Fibroblast of skin of back (primary cell): ENCODE results near the gene STAT5A.
"Not testable (repeated sequence)": the region's sequence is repeated elsewhere in the genome, so short reads cannot be mapped to it uniquely, and the experiment has no call there.

Source experiments
- DNase-seq: peaks from one replicate; pipeline ENCODE4 v3.0.0-alpha.2; 2013

The STAT5A gene

GRCh38 chr17:42285346-42286050 is 2.8 kb upstream of the STAT5A start:
- DNase-seq, result no peak

GRCh38 chr17:42286411-42287221 is 1.7 kb upstream of the STAT5A start:
- no peak for DNase-seq

- DNase-seq, result no peak
Observed at GRCh38 chr17:42287305-42287976, 857 bp upstream of the STAT5A start.

- DNase-seq, result no peak
Observed at GRCh38 chr17:42288803-42289610, 709 bp downstream of the STAT5A start.

GRCh38 chr17:42289611-42290181 is 1.4 kb downstream of the STAT5A start:
- DNase-seq, result no peak

- DNase-seq, result no peak
Observed at GRCh38 chr17:42290577-42290976, 2.3 kb downstream of the STAT5A start.

GRCh38 chr17:42291129-42291528 is 2.8 kb downstream of the STAT5A start:
- peak; percentile 26 for DNase-seq

- no peak for DNase-seq
Observed at GRCh38 chr17:42294469-42295398, 6.4 kb downstream of the STAT5A start.

GRCh38 chr17:42296012-42296411 is 7.7 kb downstream of the STAT5A start:
- DNase-seq, result no peak

- not testable (repeated sequence) for DNase-seq
Observed at GRCh38 chr17:42297775-42298174, 9.5 kb downstream of the STAT5A start.

- DNase-seq, result not testable (repeated sequence)
Observed at GRCh38 chr17:42299361-42299760, 11.1 kb downstream of the STAT5A start.

GRCh38 chr17:42299913-42300312 is 11.6 kb downstream of the STAT5A start:
- not testable (repeated sequence) for DNase-seq

- no peak for DNase-seq
Observed at GRCh38 chr17:42301022-42301421, 12.7 kb downstream of the STAT5A start.

- no peak for DNase-seq
Observed at GRCh38 chr17:42303694-42304093, 15.4 kb downstream of the STAT5A start.

- DNase-seq, result no peak
Observed at GRCh38 chr17:42304187-42305030, 16.1 kb downstream of the STAT5A start.

- not testable (repeated sequence) for DNase-seq
Observed at GRCh38 chr17:42305031-42305330, 16.7 kb downstream of the STAT5A start.

- DNase-seq, result no peak
Observed at GRCh38 chr17:42305543-42306384, 17.5 kb downstream of the STAT5A start.

GRCh38 chr17:42306385-42306667 is 18.0 kb downstream of the STAT5A start:
- DNase-seq, result no peak

- no peak for DNase-seq
Observed at GRCh38 chr17:42307362-42307927, 19.1 kb downstream of the STAT5A start.
